Cardiac muscle cell (in vitro differentiated cells and primary cell): ENCODE measurements around the gene SPATA20. TPM values are rescaled to one million over a fixed set of nuclear protein-coding genes. Genes with fewer than 3 reads are reported as not detected.

Source experiments
- DNase-seq, 2 donors: peaks; one replicate each; pipeline versions ENCODE4 v3.0.0 to v3.0.0-alpha.2; 2010 to 2017; ENCODE audit warnings: low read depth in 1 of 2, low spot score in 1 of 2
- H3K27ac ChIP-seq: fragments of 200-600 bp; sonication (generic); 2 replicates; pipeline ENCODE4 v1.5.1; 2016
- H3K27me3 ChIP-seq: fragments of 200-600 bp; sonication (generic); 2 replicates; pipeline ENCODE4 v1.6.0; 2016; ENCODE audit warnings: control low read depth
- H3K36me3 ChIP-seq: fragments of 200-600 bp; sonication (generic); 2 replicates; pipeline ENCODE4 v1.5.1; 2016; ENCODE audit warnings: control low read depth
- H3K4me1 ChIP-seq: fragments of 200-600 bp; sonication (generic); 2 replicates; pipeline ENCODE4 v1.8.1; 2017; ENCODE audit warnings: low read depth, mild to moderate bottlenecking, mixed run types
- H3K4me3 ChIP-seq: fragments of 200-600 bp; sonication (generic); 2 replicates; pipeline ENCODE4 v1.5.1; 2016; ENCODE audit warnings: mild to moderate bottlenecking
- H3K9me3 ChIP-seq: fragments of 200-600 bp; sonication (generic); 2 replicates; pipeline ENCODE4 v1.5.1; 2017; ENCODE audit warnings: low read depth, mild to moderate bottlenecking, control low read depth
- CTCF ChIP-seq: IDR thresholded peaks from 2 replicates; pipeline ENCODE4 v1.5.1; 2012; ENCODE audit warnings: low read depth, mild to moderate bottlenecking, low read length
- polyA plus RNA-seq: library from polyadenylated mRNA; unstranded; fragments of >200 nt; fragmentation: Nextera tagmentation; extraction: Ambion mirVana; gene quantifications from 2 replicates; pipeline ENCODE4 v1.2.1, GENCODE V29; 2016
- total RNA-seq: library from RNA; depleted of rRNA; stranded (reverse); fragments of >200 nt; gene quantifications from 2 replicates; pipeline ENCODE4 v1.2.3, GENCODE V29; 2016

The SPATA20 gene
- total and polyA plus RNA-seq, 2 experiments from 2014 or later: 103 to 216 TPM

GRCh38 chr17:50583641-50584040 lies 36.7 kb downstream of the SPATA20 start:
- peak overlapping the region; percentile 88 for H3K27ac ChIP-seq
- peaks cover 89% of the 10 kb centered on the region for H3K4me1 ChIP-seq
- H3K36me3 ChIP-seq: no peaks in the 10 kb centered on the region
- TF ChIP-seq CTCF: no peak
- no peak overlapping the region for H3K4me3 ChIP-seq
- no peaks in the 10 kb centered on the region for H3K27me3 ChIP-seq
- H3K9me3 ChIP-seq: no peaks in the 10 kb centered on the region
- DNase-seq: peak in 1 of 2 donors; percentile 87

GRCh38 chr17:50584116-50584515 lies 37.1 kb downstream of the SPATA20 start:
- TF ChIP-seq CTCF: no peak
- Histone ChIP-seq H3K4me3 (no peak overlapping the region), H3K4me1 (peaks cover 92% of the 10 kb centered on the region), H3K9me3 (no peaks in the 10 kb centered on the region), H3K36me3 (no peaks in the 10 kb centered on the region), H3K27ac (peak overlapping the region; percentile 88), H3K27me3 (no peaks in the 10 kb centered on the region)
- peak in 1 of 2 donors; percentile 55 for DNase-seq

GRCh38 chr17:50584749-50585148 lies 37.8 kb downstream of the SPATA20 start:
- H3K36me3 ChIP-seq: no peaks in the 10 kb centered on the region
- H3K27ac ChIP-seq: peak overlapping the region; percentile 88
- DNase-seq: no peak
- H3K4me3 ChIP-seq: no peak overlapping the region
- H3K27me3 ChIP-seq: no peaks in the 10 kb centered on the region
- no peak for TF ChIP-seq CTCF
- peaks cover 92% of the 10 kb centered on the region for H3K4me1 ChIP-seq
- H3K9me3 ChIP-seq: no peaks in the 10 kb centered on the region

GRCh38 chr17:50585346-50585745 lies 38.4 kb downstream of the SPATA20 start:
- Histone ChIP-seq H3K9me3 (no peaks in the 10 kb centered on the region), H3K27ac (peak overlapping the region; percentile 88), H3K36me3 (no peaks in the 10 kb centered on the region), H3K4me1 (peaks cover 92% of the 10 kb centered on the region), H3K27me3 (no peaks in the 10 kb centered on the region), H3K4me3 (no peak overlapping the region)
- no peak for DNase-seq
- no peak for TF ChIP-seq CTCF

GRCh38 chr17:50585891-50586290 lies 38.9 kb downstream of the SPATA20 start:
- no peaks in the 10 kb centered on the region for H3K27me3 ChIP-seq
- no peak overlapping the region for H3K4me3 ChIP-seq
- DNase-seq: no peak
- peak overlapping the region; percentile 88 for H3K27ac ChIP-seq
- no peak for TF ChIP-seq CTCF
- H3K4me1 ChIP-seq: peaks cover 90% of the 10 kb centered on the region
- no peaks in the 10 kb centered on the region for H3K36me3 ChIP-seq
- no peaks in the 10 kb centered on the region for H3K9me3 ChIP-seq
